ENCODE measurements around the gene TUBGCP2. TPM values are rescaled to one million over a fixed set of nuclear protein-coding genes. Genes with fewer than 3 reads are reported as not detected.

Gene TUBGCP2
- total and polyA plus RNA-seq, 9 of the 15 experiments (the other 6 are each of a cell fraction or from before 2014, with no cell fraction given), result 4.3 to 56.6 (median 28.4) TPM

DNA sequence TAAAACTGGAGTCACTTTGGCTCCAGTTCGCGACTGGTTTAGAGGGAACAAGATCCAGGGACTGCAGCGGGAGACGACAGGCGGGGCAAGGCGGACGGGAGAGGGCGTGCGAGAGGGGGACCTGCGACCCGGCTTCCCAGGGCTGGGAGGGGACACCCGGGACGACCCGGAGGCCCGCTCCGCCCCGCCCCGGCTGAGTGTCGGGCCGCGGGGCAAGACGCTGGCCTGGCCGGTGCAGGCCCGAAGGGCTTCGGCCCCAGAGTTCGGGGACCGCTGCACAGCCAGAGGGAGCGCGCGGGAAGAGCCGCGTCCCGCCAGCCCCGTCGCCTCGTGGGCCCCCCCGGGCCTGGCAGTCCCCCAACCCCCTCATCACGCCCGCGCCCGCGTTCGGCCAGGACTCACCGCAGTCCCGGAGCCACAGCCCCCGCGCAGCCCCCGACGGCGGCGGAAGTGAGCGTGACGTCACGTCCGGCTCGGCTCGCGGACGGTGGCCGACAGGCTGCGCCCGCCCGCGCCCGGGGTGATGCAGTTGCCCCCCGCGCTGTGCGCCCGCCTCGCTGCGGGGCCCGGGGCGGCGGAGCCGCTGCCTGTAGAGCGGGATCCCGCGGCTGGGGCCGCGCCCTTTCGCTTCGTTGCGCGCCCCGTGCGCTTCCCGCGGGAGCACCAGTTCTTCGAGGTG, at the start of gene TUBGCP2, which contains the start of gene ZNF511 (continued):
- peak; percentile 88 for TF ChIP-seq ZBTB40 (IDR thresholded peaks at IDR 0.05)
- no peak for TF ChIP-seq ZBTB40 (CRISPR knock-in tag; IDR thresholded peaks at IDR 0.05)
- TF ChIP-seq ATF1 (CRISPR knock-in tag; IDR thresholded peaks at IDR 0.05), result 0 out of 2 replicates have a peak, but pooled peaks have one; percentile 18
- peak; percentile 97 for TF ChIP-seq ATF1 (tag; IDR thresholded peaks at IDR 0.05)
- 0 out of 2 replicates have a peak, but pooled peaks have one; percentile 8 for TF ChIP-seq CHD2 (IDR thresholded peaks at IDR 0.05; ENCODE audit: low read depth, low read length)
- TF ChIP-seq HOXB6 (CRISPR knock-in tag; IDR thresholded peaks at IDR 0.05; ENCODE audit: borderline replicate concordance), result no peak
- no peak for TF ChIP-seq MIER1 (IDR thresholded peaks at IDR 0.05; ENCODE audit: low read depth)
- TF ChIP-seq BCOR (IDR thresholded peaks at IDR 0.05), result no peak
- TF ChIP-seq TBP (optimal IDR thresholded peaks at IDR 0.05; ENCODE audit: low read depth, low read length), result peak; percentile 62
- TF ChIP-seq KDM4B (IDR thresholded peaks at IDR 0.05; ENCODE audit: borderline replicate concordance in 2 of 2, low read depth in 1 of 2), result 0 out of 4 replicates have a peak, but pooled peaks of 1 of the 2 experiments have one; percentile 2
- no peak for TF ChIP-seq ZBTB2 (IDR thresholded peaks at IDR 0.05)
- no peak for TF ChIP-seq ZNF224 (CRISPR knock-in tag; IDR thresholded peaks at IDR 0.05)
- TF ChIP-seq RBM14 (IDR thresholded peaks at IDR 0.05; ENCODE audit: borderline replicate concordance, insufficient read depth, low read depth, low read length), result no peak
- TF ChIP-seq, protein P1, sequence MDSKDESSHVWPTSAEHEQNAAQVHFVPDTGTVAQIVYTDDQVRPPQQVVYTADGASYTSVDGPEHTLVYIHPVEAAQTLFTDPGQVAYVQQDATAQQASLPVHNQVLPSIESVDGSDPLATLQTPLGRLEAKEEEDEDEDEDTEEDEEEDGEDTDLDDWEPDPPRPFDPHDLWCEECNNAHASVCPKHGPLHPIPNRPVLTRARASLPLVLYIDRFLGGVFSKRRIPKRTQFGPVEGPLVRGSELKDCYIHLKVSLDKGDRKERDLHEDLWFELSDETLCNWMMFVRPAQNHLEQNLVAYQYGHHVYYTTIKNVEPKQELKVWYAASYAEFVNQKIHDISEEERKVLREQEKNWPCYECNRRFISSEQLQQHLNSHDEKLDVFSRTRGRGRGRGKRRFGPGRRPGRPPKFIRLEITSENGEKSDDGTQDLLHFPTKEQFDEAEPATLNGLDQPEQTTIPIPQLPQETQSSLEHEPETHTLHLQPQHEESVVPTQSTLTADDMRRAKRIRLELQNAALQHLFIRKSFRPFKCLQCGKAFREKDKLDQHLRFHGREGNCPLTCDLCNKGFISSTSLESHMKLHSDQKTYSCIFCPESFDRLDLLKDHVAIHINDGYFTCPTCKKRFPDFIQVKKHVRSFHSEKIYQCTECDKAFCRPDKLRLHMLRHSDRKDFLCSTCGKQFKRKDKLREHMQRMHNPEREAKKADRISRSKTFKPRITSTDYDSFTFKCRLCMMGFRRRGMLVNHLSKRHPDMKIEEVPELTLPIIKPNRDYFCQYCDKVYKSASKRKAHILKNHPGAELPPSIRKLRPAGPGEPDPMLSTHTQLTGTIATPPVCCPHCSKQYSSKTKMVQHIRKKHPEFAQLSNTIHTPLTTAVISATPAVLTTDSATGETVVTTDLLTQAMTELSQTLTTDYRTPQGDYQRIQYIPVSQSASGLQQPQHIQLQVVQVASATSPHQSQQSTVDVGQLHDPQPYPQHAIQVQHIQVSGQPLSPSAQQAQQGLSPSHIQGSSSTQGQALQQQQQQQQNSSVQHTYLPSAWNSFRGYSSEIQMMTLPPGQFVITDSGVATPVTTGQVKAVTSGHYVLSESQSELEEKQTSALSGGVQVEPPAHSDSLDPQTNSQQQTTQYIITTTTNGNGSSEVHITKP (IDR thresholded peaks at IDR 0.05; ENCODE audit: partially characterized antibody), result no peak
- no peak for TF ChIP-seq ZNF316 (IDR thresholded peaks at IDR 0.05)
